Measurements from ENCODE around the gene DNHD1.

The DNHD1 gene

DNA sequence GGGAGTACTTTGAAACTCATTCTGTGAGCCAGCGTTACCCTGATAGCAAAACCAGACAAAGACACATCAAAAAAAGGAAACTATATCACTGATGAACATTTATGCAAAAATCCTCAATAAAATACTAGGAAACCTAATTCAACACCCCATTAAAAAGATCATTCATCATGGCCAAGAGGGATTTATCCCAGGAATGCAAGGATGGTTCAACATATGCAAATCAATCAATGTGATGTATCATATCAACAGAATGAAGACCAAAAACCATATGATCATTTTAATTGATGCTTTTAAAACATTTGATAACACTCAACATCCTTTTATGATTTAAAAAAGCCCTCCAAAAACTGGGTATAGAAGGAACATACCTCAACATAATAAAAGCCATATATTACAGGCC is 86.5 kb downstream of the DNHD1 start:
- ChIA-PET POLR2A (no interaction called here), CTCF (no interaction called here)
- DNase-seq (ENCODE audit: extremely low spot score), result no peak
- TF ChIP-seq FOXM1 (IDR thresholded peaks at IDR 0.05; ENCODE audit: borderline replicate concordance) (no peak), TARDBP (IDR thresholded peaks at IDR 0.05) (no peak), ELF4 (IDR thresholded peaks at IDR 0.05) (no peak)

- no peak for TF ChIP-seq TARDBP (IDR thresholded peaks at IDR 0.05)
- no peak for TF ChIP-seq FOXK2 (IDR thresholded peaks at IDR 0.05)
- TF ChIP-seq FOXM1 (IDR thresholded peaks at IDR 0.05; ENCODE audit: borderline replicate concordance), result no peak
- TF ChIP-seq SP1 (IDR thresholded peaks at IDR 0.05), result no peak
- TF ChIP-seq L3MBTL2 (conservative IDR thresholded peaks at IDR 0.05), result no peak
- TF ChIP-seq NFRKB (IDR thresholded peaks at IDR 0.05), result no peak
- no peak for TF ChIP-seq ELF4 (IDR thresholded peaks at IDR 0.05)
- no peak for TF ChIP-seq BHLHE40 (IDR thresholded peaks at IDR 0.05; ENCODE audit: borderline replicate concordance)
- TF ChIP-seq SUZ12 (IDR thresholded peaks at IDR 0.05), result no peak
- ChIA-PET CTCF (no interaction called here), POLR2A (no interaction called here)
- DNase-seq (ENCODE audit: extremely low spot score), result no peak
These were observed 87.4 kb downstream of the DNHD1 start for GRCh38 chr11:6584528-6584927.

GRCh38 chr11:6586434-6587359 is 89.6 kb downstream of the DNHD1 start:
- TF ChIP-seq CTBP1 (IDR thresholded peaks at IDR 0.05; ENCODE audit: borderline replicate concordance) (no peak), SUZ12 (IDR thresholded peaks at IDR 0.05) (no peak), ARNT (IDR thresholded peaks at IDR 0.05) (no peak), FOXM1 (IDR thresholded peaks at IDR 0.05; ENCODE audit: borderline replicate concordance) (no peak)
- TF ChIP-seq, protein P1, sequence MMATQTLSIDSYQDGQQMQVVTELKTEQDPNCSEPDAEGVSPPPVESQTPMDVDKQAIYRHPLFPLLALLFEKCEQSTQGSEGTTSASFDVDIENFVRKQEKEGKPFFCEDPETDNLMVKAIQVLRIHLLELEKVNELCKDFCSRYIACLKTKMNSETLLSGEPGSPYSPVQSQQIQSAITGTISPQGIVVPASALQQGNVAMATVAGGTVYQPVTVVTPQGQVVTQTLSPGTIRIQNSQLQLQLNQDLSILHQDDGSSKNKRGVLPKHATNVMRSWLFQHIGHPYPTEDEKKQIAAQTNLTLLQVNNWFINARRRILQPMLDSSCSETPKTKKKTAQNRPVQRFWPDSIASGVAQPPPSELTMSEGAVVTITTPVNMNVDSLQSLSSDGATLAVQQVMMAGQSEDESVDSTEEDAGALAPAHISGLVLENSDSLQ (IDR thresholded peaks at IDR 0.05), result no peak
- DNase-seq (ENCODE audit: extremely low spot score), result no peak
- ChIA-PET CTCF (no interaction called here), POLR2A (interaction anchor here (0.5 to 1.3 kb wide), 2 partner anchors 16 to 42 kb away, joined by 3 read pairs; partner anchors contain the start of genes ILK and RRP8)

DNA sequence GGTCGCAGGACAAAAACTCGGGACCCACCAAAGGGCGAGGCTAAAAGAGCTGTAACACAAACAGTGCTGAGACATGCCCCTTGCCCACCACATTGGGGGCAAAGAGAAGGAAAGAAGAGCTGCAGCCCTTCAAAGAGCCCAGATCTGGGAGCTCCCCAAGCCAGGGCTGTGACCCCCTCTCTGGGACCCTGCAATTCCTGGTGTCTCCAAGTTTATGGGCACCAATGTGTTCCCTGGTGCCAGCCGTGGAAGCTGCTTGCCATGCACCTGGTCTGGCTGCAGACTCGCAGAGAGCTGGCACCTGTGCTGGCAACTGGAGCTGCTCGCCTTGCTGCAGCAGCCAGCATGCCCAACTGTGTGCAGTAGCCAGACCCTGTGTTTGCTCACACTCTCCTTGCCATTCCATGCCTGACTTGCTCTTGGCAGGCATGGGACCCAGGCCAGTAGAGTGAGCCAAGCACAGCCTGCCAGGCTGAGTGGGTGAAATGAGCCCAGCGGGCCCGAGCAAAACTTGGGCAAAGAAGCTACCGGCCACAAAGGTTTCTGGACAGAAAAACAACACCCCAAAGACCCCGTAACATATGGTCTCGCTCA is 90.4 kb downstream of the DNHD1 start:
- TF ChIP-seq SP1 (IDR thresholded peaks at IDR 0.05) (no peak), TARDBP (IDR thresholded peaks at IDR 0.05) (no peak), BHLHE40 (IDR thresholded peaks at IDR 0.05; ENCODE audit: borderline replicate concordance) (no peak), ELF4 (IDR thresholded peaks at IDR 0.05) (no peak), CTBP1 (IDR thresholded peaks at IDR 0.05; ENCODE audit: borderline replicate concordance) (no peak), FOXK2 (IDR thresholded peaks at IDR 0.05) (no peak), SUZ12 (IDR thresholded peaks at IDR 0.05) (no peak), FOXA1 (IDR thresholded peaks at IDR 0.05) (no peak), LEF1 (IDR thresholded peaks at IDR 0.05; ENCODE audit: borderline replicate concordance) (no peak), ARNT (IDR thresholded peaks at IDR 0.05) (no peak), ZNF384 (IDR thresholded peaks at IDR 0.05) (no peak), FOXM1 (IDR thresholded peaks at IDR 0.05; ENCODE audit: borderline replicate concordance) (no peak), HDGF (IDR thresholded peaks at IDR 0.05; ENCODE audit: borderline replicate concordance) (no peak), L3MBTL2 (conservative IDR thresholded peaks at IDR 0.05) (no peak), NFRKB (IDR thresholded peaks at IDR 0.05) (no peak)
- TF ChIP-seq, protein P1 (IDR thresholded peaks at IDR 0.05), result no peak
- ChIA-PET CTCF (no interaction called here), POLR2A (interaction anchor here (1.3 kb wide), 1 partner anchor 16 kb away, joined by 3 read pairs; the partner anchor contains the start of genes ILK and RRP8)
- no peak for DNase-seq (ENCODE audit: extremely low spot score)

DNA sequence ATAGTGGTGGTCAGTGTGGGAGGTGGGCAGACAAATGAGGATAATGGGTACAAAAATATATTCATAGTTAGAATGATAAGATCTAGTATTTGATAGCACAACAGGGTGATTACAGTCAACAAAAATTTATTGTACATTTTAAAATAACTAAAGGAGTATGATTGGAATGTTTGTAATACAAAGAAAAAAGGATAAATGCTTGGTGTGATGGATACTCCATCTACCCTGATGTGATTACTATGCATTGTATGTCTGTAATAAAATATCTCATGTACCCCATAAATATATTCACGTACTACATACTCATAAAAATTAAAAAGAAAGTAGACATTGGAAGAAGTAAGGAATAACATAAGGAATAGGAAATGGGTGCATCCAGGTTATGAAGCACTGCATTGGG is 90.9 kb downstream of the DNHD1 start:
- no peak for DNase-seq (ENCODE audit: extremely low spot score)
- TF ChIP-seq ZNF384 (IDR thresholded peaks at IDR 0.05) (no peak), SP1 (IDR thresholded peaks at IDR 0.05) (no peak), L3MBTL2 (conservative IDR thresholded peaks at IDR 0.05) (no peak), BHLHE40 (IDR thresholded peaks at IDR 0.05; ENCODE audit: borderline replicate concordance) (no peak), TARDBP (IDR thresholded peaks at IDR 0.05) (no peak), ELF4 (IDR thresholded peaks at IDR 0.05) (no peak), FOXM1 (IDR thresholded peaks at IDR 0.05; ENCODE audit: borderline replicate concordance) (no peak), NFRKB (IDR thresholded peaks at IDR 0.05) (no peak), ARNT (IDR thresholded peaks at IDR 0.05) (no peak), FOXA1 (IDR thresholded peaks at IDR 0.05) (no peak), CTBP1 (IDR thresholded peaks at IDR 0.05; ENCODE audit: borderline replicate concordance) (no peak), HDGF (IDR thresholded peaks at IDR 0.05; ENCODE audit: borderline replicate concordance) (no peak), LEF1 (IDR thresholded peaks at IDR 0.05; ENCODE audit: borderline replicate concordance) (no peak), FOXK2 (IDR thresholded peaks at IDR 0.05) (no peak), SUZ12 (IDR thresholded peaks at IDR 0.05) (no peak)
- TF ChIP-seq, protein P1 (IDR thresholded peaks at IDR 0.05), result no peak
- POLR2A ChIA-PET, result no interaction called here
- CTCF ChIA-PET, result no interaction called here

Data from HEK293T (cell line).